SIG-M5 (cell line): ENCODE results near the gene MAP3K13.
"Not testable (repeated sequence)": the region's sequence is repeated elsewhere in the genome, so short reads cannot be mapped to it uniquely, and the experiment has no call there.

Experiments used
- DNase-seq: peaks from one replicate; lab custom pipeline; 2025; lab: John Stamatoyannopoulos, UW

MAP3K13 gene

DNA sequence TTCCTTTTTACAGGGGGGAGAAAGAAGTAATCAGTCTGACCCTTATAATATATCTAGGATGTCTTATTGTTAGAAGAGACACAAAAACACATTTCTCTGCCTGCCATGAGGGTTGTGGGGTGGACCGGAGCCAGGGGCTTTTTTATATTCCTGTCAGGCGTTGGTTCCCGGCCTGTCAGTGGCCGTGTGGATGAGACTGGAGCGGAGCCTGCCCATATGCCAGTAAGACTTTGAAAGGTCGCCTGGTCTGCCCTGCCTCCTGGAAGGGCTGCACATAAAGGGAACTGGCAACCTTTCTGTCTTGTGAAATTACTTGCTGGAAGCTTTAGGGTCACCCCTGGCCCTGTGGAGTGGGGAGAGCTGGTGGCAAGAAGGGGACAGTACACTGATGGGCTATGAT lies 34.7 kb downstream of the MAP3K13 start:
- DNase-seq, result no peak

DNA sequence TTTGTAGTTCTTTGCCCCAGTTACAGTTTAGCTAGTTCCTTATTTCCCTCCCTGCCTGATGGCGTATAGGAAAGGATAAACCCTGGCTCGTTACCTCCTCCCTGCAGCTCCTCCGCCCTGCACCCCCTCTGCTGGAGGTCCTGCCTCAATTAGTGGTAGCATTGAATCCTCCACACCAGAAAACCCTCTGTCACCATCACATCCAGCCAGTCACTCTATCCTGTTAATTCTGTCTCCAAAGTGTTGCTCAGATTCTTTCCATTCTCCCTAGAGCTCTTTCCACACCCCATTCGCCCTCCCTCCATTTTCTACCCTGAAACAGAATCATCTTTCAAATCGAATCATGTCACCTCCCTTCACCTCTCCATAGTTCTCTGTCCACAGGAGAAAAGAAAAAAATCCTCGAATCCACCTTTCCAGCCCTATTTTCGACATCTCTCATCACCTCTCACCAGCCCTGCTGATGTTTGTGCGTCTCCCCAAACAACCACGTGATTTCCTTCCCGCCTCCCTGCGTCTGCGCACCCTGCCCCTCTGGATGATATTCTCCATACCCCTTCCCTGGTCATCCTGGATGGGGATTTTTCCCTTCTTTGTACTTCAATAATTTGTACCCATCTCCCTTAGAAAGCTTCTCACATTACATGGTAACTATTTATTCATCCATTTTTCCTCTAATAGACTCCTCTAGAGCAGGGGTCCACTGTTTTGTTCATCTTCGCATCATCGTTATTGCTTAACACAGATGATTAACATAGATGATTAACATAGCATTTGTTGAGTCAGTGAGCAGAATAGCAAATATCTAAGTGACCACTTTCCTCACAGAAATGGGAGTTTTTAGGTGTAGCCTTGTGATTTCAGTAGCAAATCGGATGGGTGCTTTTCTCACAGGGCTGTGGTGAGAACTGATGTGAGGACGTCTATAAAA lies 37.1 kb downstream of the MAP3K13 start:
- no peak for DNase-seq

DNA sequence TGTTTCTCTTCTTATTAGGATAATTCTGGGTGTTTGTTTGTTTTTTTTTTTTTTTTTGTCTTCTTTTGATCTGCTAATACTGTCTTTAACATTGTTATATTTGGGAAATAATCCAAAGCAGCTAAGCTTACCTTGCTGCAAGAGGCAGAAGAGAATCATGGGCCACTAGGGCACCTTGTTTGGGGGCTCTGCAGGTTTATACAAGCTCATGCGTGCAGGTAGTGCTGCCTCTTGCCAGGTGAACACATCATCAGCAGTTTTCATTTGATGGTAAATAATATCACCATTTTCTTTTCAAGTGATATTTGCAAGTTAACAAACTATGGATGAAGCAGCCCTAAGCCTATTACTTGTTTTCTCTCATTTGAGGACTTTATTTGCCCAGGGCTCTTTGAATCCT lies 37.9 kb downstream of the MAP3K13 start:
- no peak for DNase-seq

DNA sequence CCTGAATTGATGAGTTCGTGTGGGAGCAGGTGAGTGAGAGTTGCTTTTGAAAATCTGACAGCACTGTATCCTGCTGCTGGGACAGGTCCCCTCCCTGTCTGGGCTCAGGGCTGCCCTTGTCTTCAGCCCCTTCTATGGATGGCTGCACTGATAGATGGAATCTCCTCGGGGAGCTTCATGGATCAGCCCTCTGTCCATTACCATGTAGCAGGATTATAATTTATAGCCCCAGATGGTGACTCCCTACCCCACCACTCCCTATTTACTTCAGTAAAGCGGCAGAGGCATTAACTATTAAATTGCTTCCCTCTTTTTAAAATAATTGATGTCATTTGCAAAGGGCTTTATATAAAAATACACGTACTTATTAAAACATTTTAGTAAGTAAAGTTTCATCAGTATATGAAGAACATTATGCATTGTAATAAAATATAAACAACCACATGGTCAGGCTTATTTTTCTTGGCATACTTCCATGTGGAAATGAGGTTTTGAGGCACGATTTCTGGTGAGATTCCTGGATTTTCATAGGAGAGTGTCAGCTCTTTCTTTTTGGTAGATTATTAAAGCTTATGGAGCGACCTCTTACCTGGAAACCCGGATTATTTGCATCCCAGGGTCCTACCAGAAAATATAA lies 38.5 kb downstream of the MAP3K13 start:
- DNase-seq, result no peak

DNA sequence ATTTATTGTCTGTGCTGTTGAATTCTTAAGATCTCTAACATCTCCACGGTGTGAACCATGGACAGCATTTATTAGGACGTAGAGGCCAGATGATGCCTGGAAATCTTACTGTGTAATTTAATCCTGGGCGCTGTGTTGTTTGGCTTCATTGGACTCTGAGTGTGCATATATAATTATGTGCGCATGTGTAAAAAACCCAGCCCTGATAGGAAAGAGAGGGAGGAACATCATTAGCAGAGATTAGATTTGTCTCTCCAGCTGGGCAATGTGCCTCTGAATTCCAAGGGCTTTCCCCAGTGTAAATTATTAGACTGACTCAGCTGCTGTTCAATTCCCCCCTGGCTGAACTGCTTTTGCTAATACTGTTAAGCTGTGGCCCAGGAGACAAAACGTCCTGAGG lies 39.6 kb downstream of the MAP3K13 start:
- DNase-seq, result no peak

DNA sequence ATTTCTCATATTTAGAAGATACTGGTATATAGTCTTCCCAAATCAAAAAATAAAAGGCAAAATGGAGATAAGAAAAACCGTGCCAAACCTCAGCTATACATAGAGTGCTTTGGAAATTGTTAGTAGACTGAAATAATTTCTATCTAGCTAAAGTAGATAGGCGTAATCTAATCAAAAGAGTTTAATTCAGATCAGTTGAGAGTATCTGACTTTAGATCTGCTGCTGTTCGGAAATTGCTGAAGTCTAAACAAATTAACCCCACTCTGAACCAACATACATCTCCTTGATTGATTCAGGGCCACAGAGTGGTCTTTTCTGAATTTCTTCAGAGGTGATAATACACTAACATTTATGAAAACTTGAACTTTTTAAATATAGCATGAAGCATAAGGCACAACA lies 40.1 kb downstream of the MAP3K13 start:
- DNase-seq, result no peak

DNA sequence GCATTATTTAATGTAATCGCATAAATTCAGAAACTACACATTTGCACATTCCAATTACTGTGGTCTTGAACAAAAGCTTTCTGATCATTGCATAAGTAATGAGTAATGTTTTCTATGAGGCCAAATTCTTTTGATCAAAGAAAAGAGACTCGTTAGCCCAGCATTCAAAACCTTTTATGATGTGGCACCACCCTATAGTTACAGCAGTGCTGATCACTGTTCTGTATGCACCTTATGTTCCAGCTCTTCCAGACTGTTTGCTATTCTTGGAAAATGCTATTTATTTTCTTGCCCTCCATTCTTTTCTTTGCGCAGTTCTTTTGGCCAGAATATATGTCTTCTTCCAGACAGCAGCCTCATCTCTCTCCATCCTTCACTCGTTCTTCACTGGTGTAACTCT lies 42.3 kb downstream of the MAP3K13 start:
- DNase-seq, result no peak

DNA sequence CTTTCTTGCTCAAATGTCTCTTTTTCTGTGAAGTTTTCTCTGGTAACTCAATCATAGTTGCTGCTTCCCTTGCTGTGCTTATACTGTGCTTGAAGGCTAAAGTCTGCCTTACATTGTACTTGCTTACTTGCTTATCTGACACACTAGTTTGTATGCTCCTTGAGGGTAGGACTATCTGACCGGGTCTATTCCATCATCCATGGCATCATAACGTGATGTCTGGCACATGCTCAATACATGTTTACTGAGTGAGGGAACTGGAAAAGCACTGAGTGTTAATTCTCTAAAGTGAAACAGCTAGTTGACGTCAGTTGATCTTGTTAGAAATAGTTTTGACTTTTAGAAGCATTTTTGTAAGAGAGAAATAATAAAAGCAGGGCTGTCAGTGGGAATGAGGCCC lies 42.7 kb downstream of the MAP3K13 start:
- DNase-seq, result no peak

DNA sequence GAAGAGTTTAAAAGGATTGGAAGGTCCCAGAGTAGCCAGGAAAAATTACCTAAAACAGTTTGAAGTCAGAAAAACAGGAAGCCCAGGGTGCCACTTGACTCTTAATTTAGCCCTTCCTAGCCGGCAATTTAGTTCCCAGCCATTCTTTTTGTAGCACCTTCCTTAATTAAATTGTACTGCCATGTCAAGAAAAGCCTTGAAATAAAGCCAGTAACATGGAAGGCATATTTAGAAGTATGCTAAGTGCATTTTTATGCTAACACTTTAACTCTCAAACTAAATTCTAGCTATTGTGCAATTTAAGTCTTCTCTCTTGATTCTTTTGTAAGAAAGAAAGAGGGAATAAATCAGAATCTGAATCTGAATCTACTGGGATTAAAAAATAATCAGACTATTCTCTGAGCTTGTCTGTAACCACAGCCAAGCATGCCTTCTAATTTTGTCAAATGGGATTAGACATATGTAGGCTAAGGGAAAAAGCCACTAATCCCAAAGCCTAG lies 43.2 kb downstream of the MAP3K13 start:
- DNase-seq, result no peak

DNA sequence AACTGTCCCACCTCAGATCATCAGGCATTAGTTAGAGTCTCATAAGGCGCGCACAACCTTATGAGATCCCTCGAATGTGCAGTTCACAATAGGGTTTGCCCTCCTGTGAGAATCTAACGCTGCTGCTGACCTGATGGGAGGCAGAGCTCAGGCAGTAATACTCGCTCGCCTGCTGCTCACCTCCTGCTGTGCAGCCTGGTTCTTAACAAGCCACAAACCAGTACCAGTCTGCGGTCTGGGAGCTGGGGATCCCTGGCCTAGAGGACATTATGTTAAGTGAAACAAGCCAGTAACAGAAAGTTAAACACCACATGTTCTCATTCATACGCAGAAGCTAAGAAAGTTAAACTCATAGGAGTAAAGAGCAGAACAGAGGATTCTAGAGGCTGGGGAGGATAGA lies 47.0 kb downstream of the MAP3K13 start:
- DNase-seq, result no peak

DNA sequence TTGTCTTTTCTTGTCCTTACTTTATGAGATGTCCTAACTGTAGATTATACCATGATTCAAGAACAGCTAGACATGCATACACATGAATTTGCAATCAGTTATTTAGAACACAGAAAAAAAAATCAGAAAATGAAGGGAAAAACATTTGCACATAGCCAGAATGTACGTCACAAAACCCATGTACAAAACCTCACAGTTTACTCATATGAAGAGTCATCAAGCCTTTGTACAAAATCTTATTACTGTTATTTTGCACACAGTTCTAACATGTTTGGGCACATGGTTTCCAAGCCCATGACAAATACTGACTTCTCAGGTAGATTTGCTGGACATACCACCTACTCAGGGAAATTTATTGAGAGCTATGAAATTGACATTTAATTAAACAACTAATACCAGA lies 48.2 kb downstream of the MAP3K13 start:
- no peak for DNase-seq

DNA sequence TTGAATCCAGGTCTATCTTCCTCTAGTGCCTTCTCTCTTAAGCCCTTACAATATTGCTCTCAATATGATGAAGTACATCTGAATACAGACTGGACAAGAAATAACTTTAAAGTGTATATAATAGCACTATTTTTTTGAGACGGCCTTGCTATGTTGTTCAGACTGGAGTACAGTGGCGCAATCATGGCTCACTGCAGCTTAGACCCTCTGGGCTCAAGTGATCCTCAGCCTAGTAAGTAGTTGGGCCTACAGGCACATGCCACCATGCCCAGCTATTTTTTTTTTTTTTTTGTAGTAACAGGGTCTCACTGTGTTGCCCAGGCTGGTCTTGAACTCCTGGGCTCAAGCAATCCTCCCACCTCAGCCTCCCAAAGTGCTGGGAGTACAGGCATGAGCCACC lies 53.6 kb downstream of the MAP3K13 start:
- no peak for DNase-seq

DNA sequence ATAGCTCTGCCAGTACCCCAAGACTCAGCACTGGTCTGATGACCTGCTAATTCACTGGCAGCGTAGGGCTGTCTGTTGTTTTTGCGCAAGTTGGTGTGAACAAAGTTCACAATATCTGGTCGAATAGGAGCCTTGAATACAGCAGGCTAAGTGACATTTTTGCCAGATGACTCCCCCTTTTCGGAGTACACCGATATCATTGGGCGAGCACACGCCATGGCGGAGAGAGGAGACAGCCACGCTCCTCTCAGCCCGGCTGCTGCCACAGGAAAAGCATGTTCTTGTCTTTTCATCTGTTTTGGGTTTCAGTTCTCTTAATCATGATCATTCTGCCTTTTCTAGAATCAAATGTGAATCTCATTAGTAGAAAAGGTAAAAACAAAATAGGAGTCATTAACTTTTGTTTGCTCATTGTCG lies 55.6 kb downstream of the MAP3K13 start:
- not testable (repeated sequence) for DNase-seq

DNA sequence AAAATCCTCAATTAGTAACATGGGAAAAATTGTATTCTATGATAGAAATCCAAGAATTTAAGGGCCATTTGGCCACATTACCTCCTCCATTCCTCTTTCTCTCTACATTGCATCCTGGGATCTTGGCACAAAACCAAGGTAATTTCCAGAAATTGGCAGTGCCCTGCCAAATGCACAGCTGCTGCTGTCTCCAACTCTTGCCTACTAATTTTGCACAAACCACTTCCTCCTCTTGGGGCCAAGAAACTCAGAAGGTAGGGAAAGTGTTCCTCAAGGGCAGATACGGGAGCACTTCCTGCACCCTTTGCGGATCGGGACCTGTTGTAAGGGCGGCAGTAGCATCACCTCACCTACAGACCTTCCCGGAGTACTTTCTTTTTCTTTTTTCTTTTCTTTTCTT lies 57.8 kb downstream of the MAP3K13 start:
- DNase-seq, result no peak

DNA sequence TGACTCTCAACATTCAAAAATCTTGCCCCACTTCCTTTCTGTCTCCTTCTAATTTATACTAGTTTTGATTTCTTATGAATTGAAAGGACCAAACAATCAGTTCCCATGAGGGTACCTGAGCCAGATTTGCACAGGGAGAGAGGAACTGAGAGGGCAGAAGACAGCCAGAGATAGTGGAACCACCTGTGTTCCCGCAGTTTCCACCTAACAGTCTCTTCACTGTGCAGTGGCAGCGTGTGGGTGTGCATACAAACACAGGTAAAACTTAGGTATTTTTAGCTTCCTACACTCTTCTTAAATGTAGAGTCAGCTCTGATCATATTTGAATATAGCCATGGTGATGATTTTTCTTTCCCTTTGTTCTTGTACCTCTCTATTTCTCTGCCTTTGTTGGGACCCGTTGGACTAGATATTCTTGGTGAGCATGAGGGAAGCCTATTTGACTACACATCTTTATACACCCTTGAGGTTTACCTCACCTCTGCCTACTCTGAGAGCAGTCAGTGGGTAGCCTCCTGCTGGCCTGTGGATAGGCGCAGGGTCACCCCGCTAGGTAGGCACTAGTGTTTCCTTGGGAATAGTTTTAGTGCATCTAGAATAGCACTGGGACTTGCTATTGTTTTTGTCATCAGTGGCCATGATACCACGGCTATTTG lies 58.8 kb downstream of the MAP3K13 start:
- no peak for DNase-seq

DNA sequence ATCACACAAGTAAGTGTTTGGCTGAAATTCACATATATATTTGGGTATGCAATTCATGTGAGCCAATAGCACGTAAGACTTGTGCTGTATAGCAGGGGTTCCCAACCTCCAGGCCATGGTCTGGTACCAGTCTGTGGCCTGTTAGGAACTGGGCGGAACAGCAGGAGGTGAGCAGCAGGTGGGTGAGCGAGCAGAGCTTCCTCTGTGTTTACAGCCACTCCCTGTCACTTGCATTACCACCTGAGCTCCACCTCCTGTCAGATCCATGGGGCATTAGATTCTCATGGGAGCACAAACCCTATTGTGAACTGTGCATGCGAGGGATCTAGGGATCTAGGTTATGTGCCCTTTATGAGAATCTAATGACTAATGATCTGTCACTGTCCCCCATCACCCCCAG lies 59.7 kb downstream of the MAP3K13 start:
- no peak for DNase-seq

DNA sequence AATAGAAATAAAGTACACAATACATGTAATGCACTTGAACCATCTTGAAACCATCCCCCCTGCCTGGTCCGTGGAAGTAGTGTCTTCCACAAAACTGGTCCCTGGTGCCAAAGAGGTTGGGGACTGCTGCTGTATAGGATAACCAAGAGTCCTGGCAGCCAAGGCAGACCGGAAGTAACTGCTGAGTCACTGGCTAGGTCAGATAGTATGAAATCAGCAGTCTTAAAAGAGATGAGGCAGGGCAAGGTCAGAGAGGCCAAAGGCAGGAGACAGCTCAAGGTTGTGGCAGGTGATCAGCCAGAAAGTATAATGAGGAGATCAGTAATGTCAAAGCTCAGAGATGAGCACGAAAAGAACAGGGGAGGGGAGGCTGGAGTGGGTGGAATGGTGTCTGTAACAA lies 60.2 kb downstream of the MAP3K13 start:
- no peak for DNase-seq

DNA sequence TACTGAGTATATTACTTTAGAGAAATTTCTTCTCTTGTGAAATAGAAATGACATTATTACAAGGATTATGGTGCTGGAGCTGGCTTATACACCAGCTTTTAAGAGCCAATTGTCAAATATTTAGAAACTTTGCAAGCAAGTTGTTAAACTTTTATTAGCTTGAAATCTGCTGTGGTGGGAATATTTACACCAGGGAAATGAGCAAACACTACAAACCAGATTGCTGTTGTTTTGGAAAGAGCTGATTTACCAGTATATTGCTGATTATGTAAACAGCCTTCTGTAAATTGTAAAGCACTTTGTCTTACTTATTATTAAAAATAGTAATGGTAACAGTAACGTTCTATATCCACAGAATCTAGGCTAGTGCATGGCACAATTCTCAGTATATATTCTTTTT lies 61.5 kb downstream of the MAP3K13 start:
- no peak for DNase-seq

DNA sequence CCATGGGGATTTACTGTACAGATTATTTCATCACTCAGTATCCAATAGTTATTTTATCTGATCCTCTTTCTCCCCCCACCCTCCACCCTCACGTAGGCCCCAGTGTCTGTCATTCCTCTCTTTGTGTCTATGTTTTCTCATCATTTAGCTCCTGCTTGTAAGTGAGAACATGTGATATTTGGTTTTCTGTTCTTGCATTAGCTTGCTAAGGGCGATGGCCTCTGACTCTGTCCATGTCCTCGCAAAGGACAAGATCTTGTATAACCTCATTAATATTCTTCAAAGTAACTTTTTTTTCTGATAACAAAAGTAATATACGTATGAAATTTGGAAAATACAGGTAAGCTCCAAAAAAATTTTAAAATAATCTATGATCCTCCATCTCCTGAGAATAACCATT lies 67.4 kb downstream of the MAP3K13 start:
- no peak for DNase-seq

DNA sequence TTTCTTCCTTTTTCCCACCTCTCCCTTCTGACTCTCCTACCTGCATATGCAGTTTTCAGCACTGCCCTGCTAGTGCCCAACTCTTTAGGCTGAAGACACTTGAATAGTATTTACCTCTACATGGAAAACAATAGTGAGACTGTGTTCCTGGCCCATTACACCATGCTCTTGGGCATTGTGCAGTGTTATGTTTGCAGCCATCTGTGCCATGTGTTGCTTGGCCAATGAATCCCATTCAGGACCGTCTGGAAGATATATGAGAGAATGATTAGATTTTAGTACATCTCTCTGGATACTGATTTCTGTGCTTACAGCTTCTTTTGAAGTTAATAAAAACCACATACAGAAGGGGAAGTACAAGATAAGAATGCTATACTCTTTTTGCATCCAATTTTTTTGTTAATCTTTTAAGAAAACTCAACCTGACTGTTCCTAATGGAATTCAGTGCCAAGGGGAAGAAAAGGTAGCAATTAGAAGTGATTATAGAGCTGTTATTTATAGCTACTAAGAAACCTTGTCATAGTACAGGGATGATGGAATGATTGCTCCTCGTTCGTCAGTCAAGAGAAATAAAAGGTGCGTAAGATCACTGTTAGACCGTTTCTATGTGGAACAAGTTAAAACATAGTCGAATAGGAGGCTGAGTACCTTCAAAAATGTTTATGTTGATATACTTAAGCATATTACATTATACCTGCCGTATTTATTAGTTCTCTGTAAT lies 77.0 kb downstream of the MAP3K13 start:
- DNase-seq, result no peak

DNA sequence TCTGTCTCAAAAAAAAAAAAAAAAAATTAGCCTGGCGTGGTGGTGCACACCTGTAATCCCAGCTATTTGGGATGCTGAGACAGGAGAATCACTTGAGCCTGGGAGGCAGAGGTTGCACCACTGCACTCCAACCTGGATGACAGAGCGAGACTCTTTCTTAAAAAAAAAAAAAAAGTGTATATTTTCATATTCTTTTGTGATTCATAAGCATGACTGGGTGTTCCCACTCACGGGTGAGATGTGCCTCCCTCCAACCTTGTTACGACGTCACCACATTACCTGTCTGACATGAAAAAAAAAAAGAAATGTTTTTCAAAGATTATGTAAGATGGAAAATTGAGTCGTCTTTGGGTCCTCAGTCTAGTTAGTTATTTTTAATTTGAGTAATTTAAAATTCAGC lies 79.1 kb downstream of the MAP3K13 start:
- DNase-seq, result no peak

DNA sequence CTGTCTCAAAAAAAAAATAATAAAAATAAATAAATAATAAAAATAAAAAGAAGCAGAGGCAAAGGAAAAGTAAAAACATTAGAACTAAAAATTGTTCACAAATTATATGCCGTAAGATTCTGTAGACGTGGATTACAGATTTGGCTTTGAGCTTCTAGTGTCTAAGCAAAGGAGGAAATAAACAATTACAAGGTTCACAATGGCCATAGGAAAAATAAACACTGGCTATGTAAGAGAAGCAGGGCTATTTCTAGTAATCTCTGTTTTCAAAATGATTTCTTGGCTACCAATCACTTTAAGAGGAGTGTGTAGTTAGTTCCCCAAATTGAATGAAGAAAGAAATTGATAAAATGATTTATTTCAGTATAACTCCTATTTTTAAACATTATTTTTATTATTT lies 81.4 kb downstream of the MAP3K13 start:
- DNase-seq, result no peak
